Left ventricle myocardium inferior (tissue), 1 donor: ENCODE measurements around the gene SLC25A4. TPM values are rescaled to one million over a fixed set of nuclear protein-coding genes. Genes with fewer than 3 reads are reported as not detected.

Experiments
- DNase-seq: peaks from one replicate; pipeline ENCODE4 v3.0.0-alpha.2; 2020
- H3K27ac ChIP-seq: fragments of 200-600 bp; replicated peaks from 2 replicates; pipeline ENCODE4 v1.8.0; 2021
- H3K27me3 ChIP-seq: fragments of 200-600 bp; 2 replicates; pipeline ENCODE4 v1.8.0; 2021; ENCODE audit warnings: low read depth
- H3K36me3 ChIP-seq: fragments of 200-600 bp; 2 replicates; pipeline ENCODE4 v1.8.0; 2021
- H3K4me1 ChIP-seq: fragments of 200-600 bp; 2 replicates; pipeline ENCODE4 v1.8.0; 2021
- H3K4me3 ChIP-seq: fragments of 200-600 bp; 2 replicates; pipeline ENCODE4 v1.8.0; 2021; ENCODE audit warnings: mild to moderate bottlenecking, moderate library complexity
- H3K9me3 ChIP-seq: fragments of 200-600 bp; replicated peaks from 2 replicates; pipeline ENCODE4 v1.8.0; 2021
- CTCF ChIP-seq: fragments of 200-600 bp; IDR thresholded peaks from 2 replicates; pipeline ENCODE4 v1.8.0; 2021; ENCODE audit warnings: antibody characterized with exemption, mild to moderate bottlenecking, borderline replicate concordance
- intact Hi-C: fragments of 100-400 bp; cut with micrococcal nuclease; formaldehyde crosslinking; loops from one replicate; pipeline ENCODE4 v1.11.0; 2022
- total RNA-seq: library from RNA; stranded (reverse); fragmentation: NEBNext Ultra II Directional; extraction: Animal tissue kit (Norgen Biotek cat#: 25700); gene quantifications from one replicate; pipeline ENCODE4 v1.2.1, GENCODE V29; 2021
- donor health status: DM: no; HTN: yes; CAD: no; lungs with severe emphysema.

Gene SLC25A4
- total RNA-seq, 1 donor from 2014 or later = 2,250 TPM

- H3K27ac ChIP-seq = no peak overlapping the region
- peaks cover 15% of the 10 kb centered on the region for H3K36me3 ChIP-seq
- no peaks in the 10 kb centered on the region for H3K27me3 ChIP-seq
- no peak overlapping the region for H3K4me3 ChIP-seq
- TF ChIP-seq CTCF = peak; percentile 89
- H3K9me3 ChIP-seq = no peaks in the 10 kb centered on the region
- H3K4me1 ChIP-seq = no peaks in the 10 kb centered on the region
- DNase-seq = peak; percentile 53
- intact Hi-C loops = no loop called here
Observed at GRCh38 chr4:185183622-185184281, 40.7 kb downstream of the SLC25A4 start.

DNA sequence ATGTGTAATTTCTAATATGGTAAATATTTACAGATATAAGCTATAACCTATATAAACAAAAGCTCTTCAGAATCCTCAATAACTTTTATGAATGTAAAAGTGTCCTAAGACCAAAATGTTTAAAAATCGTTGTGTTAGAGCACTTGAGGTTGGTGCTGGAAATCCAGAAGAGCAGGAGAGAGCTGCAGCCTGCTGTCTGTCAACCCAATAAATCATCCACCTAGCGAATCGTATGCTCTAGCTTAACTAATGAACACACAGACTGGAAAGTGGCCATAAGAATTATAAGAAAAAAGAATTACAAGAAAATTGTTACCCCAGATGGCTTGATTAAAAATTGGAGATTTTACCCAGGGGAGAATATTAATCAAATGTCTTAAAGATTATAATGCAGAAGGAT is 43.7 kb downstream of the SLC25A4 start:
- peaks cover 5% of the 10 kb centered on the region for H3K4me1 ChIP-seq
- DNase-seq = no peak
- no peak overlapping the region for H3K27ac ChIP-seq
- intact Hi-C loops = no loop called here
- H3K9me3 ChIP-seq = no peaks in the 10 kb centered on the region
- H3K27me3 ChIP-seq = no peaks in the 10 kb centered on the region
- H3K36me3 ChIP-seq = peaks cover 33% of the 10 kb centered on the region
- TF ChIP-seq CTCF = no peak
- no peak overlapping the region for H3K4me3 ChIP-seq

- H3K9me3 ChIP-seq = no peaks in the 10 kb centered on the region
- no peak for TF ChIP-seq CTCF
- H3K4me3 ChIP-seq = no peak overlapping the region
- H3K27ac ChIP-seq = no peak overlapping the region
- intact Hi-C loops = no loop called here
- no peak for DNase-seq
- H3K36me3 ChIP-seq = peaks cover 33% of the 10 kb centered on the region
- peaks cover 10% of the 10 kb centered on the region for H3K4me1 ChIP-seq
- H3K27me3 ChIP-seq = no peaks in the 10 kb centered on the region
Observed at GRCh38 chr4:185189606-185190305, 46.7 kb downstream of the SLC25A4 start.

DNA sequence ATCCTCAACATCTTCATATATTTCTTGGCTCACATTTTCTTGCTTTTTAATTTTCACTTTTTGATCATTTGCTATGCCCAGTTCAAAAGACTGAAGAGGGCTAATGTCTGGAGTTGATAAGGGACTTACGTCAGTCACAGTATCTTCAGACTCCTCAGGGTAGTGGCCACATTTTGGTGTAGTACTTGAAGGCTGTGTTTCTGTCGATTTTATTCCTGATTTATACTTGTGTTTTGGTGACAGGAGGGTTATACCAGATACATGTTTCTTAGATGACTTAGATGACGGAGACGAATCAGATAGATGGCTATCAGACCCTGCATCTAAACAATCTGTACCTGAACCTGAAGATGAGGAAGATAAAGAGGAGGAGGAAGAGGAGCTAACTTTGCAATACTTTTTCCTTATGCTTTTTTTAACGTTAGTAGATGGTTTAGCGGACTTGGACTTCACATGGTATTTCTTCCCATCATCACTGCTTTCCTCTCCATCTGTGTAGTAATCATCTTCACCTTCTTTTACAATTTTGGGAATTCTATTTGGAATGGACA is 47.3 kb downstream of the SLC25A4 start:
- TF ChIP-seq CTCF = no peak
- intact Hi-C loops = no loop called here
- H3K27me3 ChIP-seq = no peaks in the 10 kb centered on the region
- no peak overlapping the region for H3K27ac ChIP-seq
- no peaks in the 10 kb centered on the region for H3K9me3 ChIP-seq
- H3K4me3 ChIP-seq = no peak overlapping the region
- no peak for DNase-seq
- H3K4me1 ChIP-seq = peaks cover 10% of the 10 kb centered on the region
- peaks cover 33% of the 10 kb centered on the region for H3K36me3 ChIP-seq

DNA sequence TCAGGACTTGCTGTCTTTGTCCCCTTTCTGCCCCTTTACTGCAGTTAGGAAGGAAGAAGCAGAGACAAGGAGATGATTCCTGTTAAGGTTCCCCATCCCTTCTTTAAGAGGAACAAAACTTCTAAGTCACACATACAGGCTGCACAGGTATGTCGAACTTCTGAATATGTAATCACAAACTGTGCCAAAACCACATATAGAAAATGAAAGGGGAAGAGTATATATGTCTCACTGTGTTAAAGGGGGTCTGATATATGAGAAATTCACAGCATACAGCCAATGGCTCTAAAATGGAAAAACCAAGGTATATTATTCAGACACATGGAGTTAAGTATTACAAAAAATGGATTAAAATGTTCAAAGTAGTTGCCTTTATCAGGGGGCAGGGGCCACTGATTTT is 49.0 kb downstream of the SLC25A4 start:
- intact Hi-C loops = no loop called here
- no peak for TF ChIP-seq CTCF
- H3K9me3 ChIP-seq = no peaks in the 10 kb centered on the region
- no peak overlapping the region for H3K4me3 ChIP-seq
- no peaks in the 10 kb centered on the region for H3K27me3 ChIP-seq
- DNase-seq = no peak
- H3K36me3 ChIP-seq = peaks cover 33% of the 10 kb centered on the region
- peaks cover 10% of the 10 kb centered on the region for H3K4me1 ChIP-seq
- H3K27ac ChIP-seq = no peak overlapping the region
